MCF 10A (cell line): Measurements from ENCODE around the gene RRP1. TPM values are rescaled to one million over a fixed set of nuclear protein-coding genes. Genes with fewer than 3 reads are reported as not detected.

Experiments
- BruUV-seq: library from RNA; stranded (reverse); fragments of 400-500 nt; replicated peaks from 2 replicates; lab custom pipeline; 2021; lab: Mats Ljungman, UMichigan
- CTCF ChIA-PET: fragments of 300-600 bp; sonication (Branson Sonifier 250); formaldehyde crosslinking; extraction: SDS; loops from one replicate; lab custom pipeline; 2021; ENCODE audit warnings: antibody characterized with exemption, inconsistent platforms; lab: Yijun Ruan, JAX
- POLR2A ChIA-PET: fragments of 300-600, 350-650 bp; sonication (Branson Sonifier 250); formaldehyde crosslinking; extraction: SDS; loops from one replicate; lab custom pipeline; 2020; ENCODE audit warnings: antibody characterized with exemption, inconsistent platforms; lab: Yijun Ruan, JAX
- DNase-seq: peaks from one replicate; pipeline ENCODE4 v3.0.0-alpha.2; 2018; ENCODE audit not compliant: unreplicated experiment
- H3K27ac Mint-ChIP-seq: one replicate; pipeline ENCODE4 v1.8.0; 2022; ENCODE audit warnings: mild to moderate bottlenecking, low read depth, mixed read lengths; ENCODE audit not compliant: unreplicated experiment
- H3K27me3 Mint-ChIP-seq: one replicate; pipeline ENCODE4 v1.8.0; 2022; ENCODE audit warnings: mixed read lengths; ENCODE audit not compliant: insufficient read depth, unreplicated experiment
- H3K36me3 Mint-ChIP-seq: one replicate; pipeline ENCODE4 v1.8.0; 2022; ENCODE audit warnings: mild to moderate bottlenecking, moderate library complexity, mixed read lengths; ENCODE audit not compliant: insufficient read depth, unreplicated experiment
- H3K4me1 Mint-ChIP-seq: one replicate; pipeline ENCODE4 v1.8.0; 2022; ENCODE audit warnings: mixed read lengths; ENCODE audit not compliant: insufficient read depth, unreplicated experiment
- H3K4me3 Mint-ChIP-seq: one replicate; pipeline ENCODE4 v1.8.0; 2022; ENCODE audit warnings: mild to moderate bottlenecking, moderate library complexity, mixed read lengths; ENCODE audit not compliant: unreplicated experiment
- H3K9me3 Mint-ChIP-seq: one replicate; pipeline ENCODE4 v1.8.0; 2022; ENCODE audit warnings: mixed read lengths; ENCODE audit not compliant: unreplicated experiment
- CTCF ChIP-seq: fragments of 200-600 bp; IDR thresholded peaks from one replicate; pipeline ENCODE4 v1.8.0; 2022; ENCODE audit warnings: antibody characterized with exemption, mild to moderate bottlenecking; ENCODE audit not compliant: unreplicated experiment
- intact Hi-C: fragments of 100-400 bp; cut with micrococcal nuclease; formaldehyde crosslinking; loops from 2 replicates; pipeline ENCODE4 v1.14.1; 2022
- total RNA-seq: library from RNA; stranded (reverse); gene quantifications from 2 replicates; pipeline ENCODE4 v1.2.3, GENCODE V29; 2022

RRP1 gene
- total RNA-seq, 1 experiment from 2014 or later, result 56.0 TPM

- intact Hi-C loops, result loop anchor here (1.0 to 5.0 kb wide), 2 partner anchors 52 to 165 kb away; no protein-coding TSS in a partner anchor
- ChIA-PET POLR2A (interaction anchor here (1.3 to 3.0 kb wide), 3 partner anchors 58 to 165 kb away, joined by 3 to 22 read pairs (median 4); no protein-coding TSS in a partner anchor), CTCF (interaction anchor here (0.6 to 2.1 kb wide), 13 partner anchors 12 to 200 kb away, joined by 3 to 22 read pairs (median 4); partner anchors contain the start of gene RRP1)
- no TSS peak for BruUV-seq
- Mint-ChIP-seq H3K4me1 (peaks cover 25% of the 10 kb centered on the region), H3K4me3 (peak overlapping the region; percentile 67), H3K27ac (no peak overlapping the region), H3K9me3 (no peaks in the 10 kb centered on the region), H3K36me3 (no peaks in the 10 kb centered on the region), H3K27me3 (no peaks in the 10 kb centered on the region)
- TF ChIP-seq CTCF, result peak; percentile 96
- DNase-seq, result peak; percentile 72
Observed at GRCh38 chr21:43810505-43811261, 21.3 kb downstream of the RRP1 start.

- POLR2A ChIA-PET, result interaction anchor here (1.3 to 3.0 kb wide), 3 partner anchors 58 to 165 kb away, joined by 3 to 22 read pairs (median 4); no protein-coding TSS in a partner anchor
- CTCF ChIA-PET, result interaction anchor here (0.6 to 2.1 kb wide), 13 partner anchors 20 to 199 kb away, joined by 3 to 22 read pairs (median 4); partner anchors contain the start of gene RRP1
- peak overlapping the region; percentile 67 for H3K4me3 Mint-ChIP-seq
- BruUV-seq, result no TSS peak
- peaks cover 25% of the 10 kb centered on the region for H3K4me1 Mint-ChIP-seq
- H3K36me3 Mint-ChIP-seq, result no peaks in the 10 kb centered on the region
- intact Hi-C loops, result loop anchor here (1.0 to 5.0 kb wide), 2 partner anchors 51 to 164 kb away; no protein-coding TSS in a partner anchor
- no peak overlapping the region for H3K27ac Mint-ChIP-seq
- no peak for TF ChIP-seq CTCF
- no peaks in the 10 kb centered on the region for H3K27me3 Mint-ChIP-seq
- DNase-seq, result no peak
- H3K9me3 Mint-ChIP-seq, result no peaks in the 10 kb centered on the region
Observed at GRCh38 chr21:43811262-43812105, 22.1 kb downstream of the RRP1 start.

DNA sequence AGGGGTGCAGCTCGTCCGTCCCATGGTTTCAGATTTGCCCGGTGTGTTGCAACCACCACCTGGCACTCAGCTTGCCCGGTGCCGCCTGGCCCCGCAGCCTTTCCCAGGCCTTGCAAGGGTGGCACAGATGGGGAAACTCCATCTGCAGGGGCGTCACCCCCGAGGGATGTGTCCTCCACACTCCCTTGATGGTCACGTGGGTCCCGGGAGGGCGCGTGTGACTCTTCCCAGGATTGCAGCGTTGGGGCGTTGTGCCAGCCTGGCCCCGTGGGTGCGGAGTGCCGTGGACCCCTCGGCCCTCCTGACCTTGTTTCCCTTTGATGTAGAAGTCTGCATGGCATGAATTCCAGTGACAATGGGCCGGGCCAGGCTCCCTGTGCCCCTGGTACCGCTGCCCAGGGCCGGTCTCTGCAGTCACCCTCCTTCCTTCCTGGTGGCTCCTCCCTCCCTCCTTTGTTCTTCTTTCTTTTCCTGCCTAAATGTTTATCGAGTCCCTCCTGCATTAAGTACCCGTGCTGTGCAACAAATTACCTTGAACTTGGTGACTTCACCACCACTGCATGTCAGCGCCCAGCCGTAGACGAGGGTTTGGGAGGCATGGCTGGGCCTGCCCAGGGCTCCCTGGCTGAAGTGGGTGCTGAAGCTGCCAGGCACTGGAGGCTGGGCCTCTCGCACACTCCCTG, 22.9 kb downstream of the RRP1 start:
- Mint-ChIP-seq H3K27me3 (no peaks in the 10 kb centered on the region), H3K4me3 (peak overlapping the region; percentile 67), H3K27ac (peak overlapping the region; percentile 52), H3K36me3 (no peaks in the 10 kb centered on the region), H3K4me1 (peaks cover 25% of the 10 kb centered on the region), H3K9me3 (no peaks in the 10 kb centered on the region)
- CTCF ChIA-PET, result interaction anchor here (0.7 to 2.1 kb wide), 6 partner anchors 25 to 164 kb away, joined by 3 to 22 read pairs (median 4); no protein-coding TSS in a partner anchor
- intact Hi-C loops, result loop anchor here (5.0 kb wide), 1 partner anchor 50 kb away; no protein-coding TSS in a partner anchor
- peak; percentile 79 for DNase-seq
- no TSS peak for BruUV-seq
- POLR2A ChIA-PET, result interaction anchor here (0.6 to 3.0 kb wide), 5 partner anchors 57 to 216 kb away, joined by 3 to 22 read pairs (median 3); partner anchors contain the start of gene TRAPPC10
- no peak for TF ChIP-seq CTCF
